GM12865 (cell line): ENCODE data around the gene C2CD4C.
"Not testable (repeated sequence)": the region's sequence is repeated elsewhere in the genome, so short reads cannot be mapped to it uniquely, and the experiment has no call there.

Experiments
- DNase-seq: peaks from one replicate; pipeline ENCODE4 v3.0.0; 2010; ENCODE audit warnings: low read depth
- H3K4me3 ChIP-seq: 2 replicates; pipeline ENCODE4 v1.5.1; 2011; ENCODE audit warnings: mild to moderate bottlenecking, low read depth, low read length, control low read depth
- CTCF ChIP-seq: IDR thresholded peaks from 2 replicates; pipeline ENCODE4 v1.5.1; 2011; ENCODE audit warnings: low read length, control low read depth, low read depth, inconsistent platforms; ENCODE audit not compliant: insufficient read depth; ENCODE audit errors: missing control alignments

Gene C2CD4C

GRCh38 chr19:395467-395866 lies 13.5 kb downstream of the C2CD4C start:
- no peak for DNase-seq

GRCh38 chr19:394857-395256 lies 14.1 kb downstream of the C2CD4C start:
- not testable (repeated sequence) for DNase-seq, H3K4me3 ChIP-seq

More at GRCh38 chr19:395467-395866, 13.5 kb downstream of the C2CD4C start:
- H3K4me3 ChIP-seq: no peak overlapping the region
- TF ChIP-seq CTCF: no peak

GRCh38 chr19:393560-393959 lies 15.4 kb downstream of the C2CD4C start:
- not testable (repeated sequence) for DNase-seq, H3K4me3 ChIP-seq

- H3K4me3 ChIP-seq: no peak overlapping the region
- TF ChIP-seq CTCF: no peak
- DNase-seq: no peak
Measured at GRCh38 chr19:392375-392970, 16.5 kb downstream of the C2CD4C start.

GRCh38 chr19:391726-392374 lies 17.1 kb downstream of the C2CD4C start:
- DNase-seq: no peak
- no peak for TF ChIP-seq CTCF
- no peak overlapping the region for H3K4me3 ChIP-seq

GRCh38 chr19:391207-391557 lies 17.8 kb downstream of the C2CD4C start:
- TF ChIP-seq CTCF: no peak
- DNase-seq: no peak
- no peak overlapping the region for H3K4me3 ChIP-seq

- DNase-seq: no peak
- TF ChIP-seq CTCF: no peak
- H3K4me3 ChIP-seq: no peak overlapping the region
Measured at GRCh38 chr19:390386-391206, 18.4 kb downstream of the C2CD4C start.

GRCh38 chr19:389935-390289 lies 19.0 kb downstream of the C2CD4C start:
- H3K4me3 ChIP-seq: no peak overlapping the region
- no peak for DNase-seq
- TF ChIP-seq CTCF: no peak
